Measurements from ENCODE around the gene INS. TPM values are rescaled to one million over a fixed set of nuclear protein-coding genes. Genes with fewer than 3 reads are reported as not detected.

Gene INS
- total RNA-seq, 2 donors from 2014 or later: 1,947 to 16,276 TPM

DNA sequence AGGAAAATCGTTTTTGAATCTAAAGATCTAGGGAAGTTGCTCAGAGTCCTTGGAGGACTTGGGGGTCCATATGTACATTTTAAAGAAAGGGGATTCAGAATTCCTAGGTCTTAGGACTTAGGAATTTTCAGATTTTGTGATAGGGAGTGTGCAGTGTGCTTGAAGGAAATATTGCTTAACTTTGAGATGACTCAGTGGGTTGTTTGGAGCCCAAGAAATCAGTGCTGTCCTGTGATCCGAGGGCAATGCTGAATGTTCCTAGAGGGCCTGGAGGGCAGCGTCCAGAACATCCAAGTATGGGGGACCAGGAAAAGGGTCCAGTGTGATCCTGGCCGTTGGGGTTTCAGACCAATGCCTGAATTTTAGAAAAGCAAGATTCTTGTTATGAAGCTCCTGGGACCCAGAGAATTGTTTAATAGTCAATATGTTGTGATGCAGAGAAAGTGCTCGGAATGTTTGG, 18.7 kb downstream of the INS start:
- Histone ChIP-seq H3K36me3 (replicated peaks in 1 of 2; ENCODE audit: insufficient read depth in 1 of 2, low read depth in 2 of 2) (no peaks in the 10 kb centered on the region), H3K4me3 (no peak overlapping the region), H3K27ac (no peak overlapping the region), H3K9me3 (no peaks in the 10 kb centered on the region), H3K27me3 (peaks cover 0 to 56% of the 10 kb centered on the region in 2 donors), H3K4me1 (peaks cover 28% of the 10 kb centered on the region)
- DNase-seq (no peak), ATAC-seq (no peak)
- TF ChIP-seq POLR2A (IDR thresholded peaks at IDR 0.05): no peak
- TF ChIP-seq, protein P1, sequence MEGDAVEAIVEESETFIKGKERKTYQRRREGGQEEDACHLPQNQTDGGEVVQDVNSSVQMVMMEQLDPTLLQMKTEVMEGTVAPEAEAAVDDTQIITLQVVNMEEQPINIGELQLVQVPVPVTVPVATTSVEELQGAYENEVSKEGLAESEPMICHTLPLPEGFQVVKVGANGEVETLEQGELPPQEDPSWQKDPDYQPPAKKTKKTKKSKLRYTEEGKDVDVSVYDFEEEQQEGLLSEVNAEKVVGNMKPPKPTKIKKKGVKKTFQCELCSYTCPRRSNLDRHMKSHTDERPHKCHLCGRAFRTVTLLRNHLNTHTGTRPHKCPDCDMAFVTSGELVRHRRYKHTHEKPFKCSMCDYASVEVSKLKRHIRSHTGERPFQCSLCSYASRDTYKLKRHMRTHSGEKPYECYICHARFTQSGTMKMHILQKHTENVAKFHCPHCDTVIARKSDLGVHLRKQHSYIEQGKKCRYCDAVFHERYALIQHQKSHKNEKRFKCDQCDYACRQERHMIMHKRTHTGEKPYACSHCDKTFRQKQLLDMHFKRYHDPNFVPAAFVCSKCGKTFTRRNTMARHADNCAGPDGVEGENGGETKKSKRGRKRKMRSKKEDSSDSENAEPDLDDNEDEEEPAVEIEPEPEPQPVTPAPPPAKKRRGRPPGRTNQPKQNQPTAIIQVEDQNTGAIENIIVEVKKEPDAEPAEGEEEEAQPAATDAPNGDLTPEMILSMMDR (IDR thresholded peaks at IDR 0.05): no peak
- 6 to 13% methylated on average over 5 of the region's 5 CpGs for WGBS, 2 donors
- intact Hi-C loops (cut with DNase I): no loop called here

DNA sequence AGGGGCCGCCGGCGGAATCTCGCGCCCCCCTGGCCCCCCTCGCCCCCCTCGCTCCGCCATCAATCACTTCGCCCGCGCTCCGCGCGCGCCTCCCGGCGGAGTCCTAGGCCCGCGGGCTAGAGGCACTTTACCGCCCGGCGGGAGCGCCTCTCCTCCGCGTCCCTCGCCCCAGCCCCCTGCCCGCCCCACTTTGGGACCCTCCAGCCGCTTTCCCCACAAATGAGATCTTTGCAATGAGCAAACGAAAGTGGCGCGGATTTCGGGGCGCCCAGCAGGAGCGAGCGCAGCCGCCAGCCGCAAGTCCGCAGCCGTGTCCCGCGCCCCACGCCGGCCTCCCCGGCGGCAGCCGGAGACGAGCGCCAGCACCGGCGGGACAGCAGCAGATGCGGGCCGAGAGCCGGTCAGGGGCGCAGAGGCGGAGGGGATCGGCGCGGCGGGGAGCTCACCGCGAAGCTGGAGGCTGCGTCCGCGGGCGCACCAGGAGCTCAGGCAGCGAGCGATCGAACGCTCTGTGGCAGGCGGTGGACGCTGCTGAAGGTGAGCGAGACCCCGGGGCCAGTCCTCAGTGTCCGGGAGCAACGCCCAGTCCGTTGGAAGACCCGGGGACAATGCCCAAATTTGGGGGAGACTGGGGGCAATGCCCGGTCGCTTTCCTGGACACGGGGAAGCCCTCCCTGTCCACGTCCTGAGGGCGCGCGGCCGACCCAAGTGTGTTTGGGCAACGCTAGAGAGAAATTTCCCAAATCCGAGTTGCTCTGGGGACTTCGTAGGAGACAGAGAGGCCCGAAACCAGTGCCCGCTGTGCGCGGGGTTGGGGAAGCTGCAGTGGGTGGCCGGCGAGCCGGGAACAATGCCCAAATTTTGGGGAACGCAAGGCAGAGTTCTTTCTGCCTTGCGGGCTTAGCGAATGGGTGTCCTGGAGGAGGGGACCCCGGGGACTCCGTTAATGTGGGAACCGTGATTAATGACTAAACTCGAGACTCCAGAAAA, 20.3 kb downstream of the INS start:
- H3K27me3 ChIP-seq: peaks cover 0 to 50% of the 10 kb centered on the region in 2 donors
- no peaks in the 10 kb centered on the region for H3K9me3 ChIP-seq
- TF ChIP-seq POLR2A (IDR thresholded peaks at IDR 0.05): no peak
- TF ChIP-seq, protein P1 (IDR thresholded peaks at IDR 0.05): no peak
- WGBS, 2 donors: 4 to 19% methylated on average over 14 to 94 of the region's 102 CpGs
- H3K4me1 ChIP-seq: peaks cover 33% of the 10 kb centered on the region
- no peak for ATAC-seq
- no peak for DNase-seq
- H3K4me3 ChIP-seq: no peak overlapping the region
- intact Hi-C loops (cut with DNase I): no loop called here
- H3K27ac ChIP-seq: no peak overlapping the region
- H3K36me3 ChIP-seq (replicated peaks in 1 of 2; ENCODE audit: insufficient read depth in 1 of 2, low read depth in 2 of 2): no peaks in the 10 kb centered on the region

DNA sequence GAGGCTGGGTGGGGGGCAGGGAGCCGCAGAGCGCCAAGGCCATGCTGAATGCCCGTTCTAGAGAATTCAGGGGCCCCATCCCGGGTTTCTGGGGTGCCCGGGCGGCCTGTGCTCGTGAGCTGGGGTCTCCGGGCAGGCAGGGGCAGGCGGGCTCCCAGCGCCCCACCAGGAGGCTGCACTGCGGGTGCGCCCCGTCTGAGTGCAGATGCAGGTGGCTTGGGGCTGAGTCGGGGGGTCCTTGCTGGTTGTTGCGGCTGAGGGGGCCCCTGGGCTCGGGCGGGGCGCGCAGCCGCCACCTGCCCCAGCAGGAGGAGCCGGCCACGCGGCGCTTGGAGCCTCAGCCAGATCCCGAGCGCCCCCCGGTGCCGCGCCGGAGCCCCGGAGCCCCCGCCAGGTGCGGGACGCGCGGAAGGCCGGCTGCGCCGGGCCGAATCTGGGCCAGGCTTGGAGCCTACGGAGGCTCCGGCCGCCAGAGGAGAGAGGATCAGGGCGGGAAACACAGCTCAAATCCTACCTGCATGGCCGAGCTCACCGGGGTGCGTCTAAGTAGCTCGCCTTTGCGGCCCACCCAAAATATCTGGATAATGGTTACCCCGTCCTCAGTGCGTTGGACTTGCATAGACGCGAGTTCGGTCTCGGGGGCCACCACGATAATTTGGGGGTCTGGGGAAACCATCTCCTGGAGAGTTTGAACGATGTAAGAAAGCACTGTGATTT, 21.2 kb downstream of the INS start:
- TF ChIP-seq, protein P1 (IDR thresholded peaks at IDR 0.05): no peak
- no peak for TF ChIP-seq POLR2A (IDR thresholded peaks at IDR 0.05)
- Histone ChIP-seq H3K36me3 (replicated peaks in 1 of 2; ENCODE audit: insufficient read depth in 1 of 2, low read depth in 2 of 2) (no peaks in the 10 kb centered on the region), H3K4me1 (peaks cover 33% of the 10 kb centered on the region), H3K27ac (no peak overlapping the region), H3K9me3 (no peaks in the 10 kb centered on the region), H3K27me3 (peaks cover 0 to 40% of the 10 kb centered on the region in 2 donors), H3K4me3 (no peak overlapping the region)
- intact Hi-C loops (cut with DNase I): no loop called here
- 2 to 4% methylated on average over 9 to 55 of the region's 57 CpGs for WGBS, 2 donors
- ATAC-seq (no peak), DNase-seq (no peak)

DNA sequence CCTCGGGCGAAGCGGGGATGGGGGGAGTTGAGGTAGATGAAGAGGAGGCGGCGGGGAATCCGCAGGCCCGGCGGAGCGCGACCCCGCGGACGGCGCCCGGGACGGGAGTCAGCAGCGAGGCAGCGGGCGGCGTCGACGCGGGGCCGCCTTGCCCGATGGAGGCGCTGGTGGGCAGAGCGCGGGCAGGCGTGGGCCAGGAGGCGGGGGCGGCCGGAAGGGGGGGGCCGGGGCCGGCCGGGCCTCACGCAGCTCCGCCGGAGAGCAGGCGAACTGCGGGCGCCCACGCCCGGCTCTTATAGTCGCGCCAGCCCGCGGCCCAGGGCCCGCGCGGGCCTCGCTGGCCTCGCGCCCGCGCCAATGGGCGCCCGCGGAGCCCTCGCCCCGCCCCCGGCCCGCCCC, 21.9 kb downstream of the INS start, which contains the start of gene IGF2:
IGF2 (minus strand) TSS at position 267 of the 399 bp plus-strand sequence. CDS start 3,866 bp downstream, outside the sequence.
- H3K9me3 ChIP-seq: no peaks in the 10 kb centered on the region
- DNase-seq (no peak), ATAC-seq (no peak)
- H3K4me1 ChIP-seq: peaks cover 29% of the 10 kb centered on the region
- no peak within 1 kb of the TSS for H3K27ac ChIP-seq
- no peak within 1 kb of the TSS for H3K4me3 ChIP-seq
- WGBS, 2 donors: 1% methylated on average over 21 of the region's 62 CpGs; no CpG with 5 or more reads in 1 of the 2 donors
- H3K36me3 ChIP-seq (replicated peaks in 1 of 2; ENCODE audit: insufficient read depth in 1 of 2, low read depth in 2 of 2): no peaks in the 10 kb centered on the region
- TF ChIP-seq POLR2A (IDR thresholded peaks at IDR 0.05): no peak
- TF ChIP-seq, protein P1 (IDR thresholded peaks at IDR 0.05): no peak
- intact Hi-C loops (cut with DNase I): no loop called here
- peaks cover 0 to 36% of the 10 kb centered on the region in 2 donors for H3K27me3 ChIP-seq

Measured in body of pancreas (tissue), 4 donors.